Psoas muscle (tissue), 8 donors: Measurements from ENCODE around the gene WWC1. TPM values are rescaled to one million over a fixed set of nuclear protein-coding genes. Genes with fewer than 3 reads are reported as not detected.
"Not testable (repeated sequence)": the region's sequence is repeated elsewhere in the genome, so short reads cannot be mapped to it uniquely, and the experiment has no call there.

ENCODE experiments used
- ATAC-seq, 4 donors: fragments of 200-7000 bp; cut with Tn5 transposase; one replicate each; pipeline ENCODE4 v1.9.1; 2020; ENCODE audit warnings: moderate library complexity in 3 of 4, mild to moderate bottlenecking in 2 of 4
- DNase-seq, 2 donors: peaks; one replicate each; pipeline ENCODE4 v3.0.0-alpha.2; 2020
- H3K27ac ChIP-seq: fragments of 200-600 bp; one replicate; pipeline ENCODE4 v1.8.0; 2022
- H3K27me3 ChIP-seq, 3 donors: fragments of 200-600 bp in 1 of 3; one replicate each; pipeline versions ENCODE4 v1.6.1 to v1.8.0; 2013 to 2022; ENCODE audit warnings: low read length in 2 of 3, mild to moderate bottlenecking in 2 of 3, moderate library complexity in 1 of 3; ENCODE audit not compliant: insufficient read depth in 3 of 3
- H3K36me3 ChIP-seq, 2 donors: fragments of 200-600 bp in 1 of 2; one replicate each; pipeline versions ENCODE4 v1.6.1 to v1.8.0; 2013 to 2022; ENCODE audit warnings: low read depth in 1 of 2, mild to moderate bottlenecking in 1 of 2, moderate library complexity in 1 of 2; ENCODE audit not compliant: insufficient read depth in 1 of 2
- H3K4me1 ChIP-seq: fragments of 200-600 bp; one replicate; pipeline ENCODE4 v1.8.0; 2022
- H3K4me3 ChIP-seq: fragments of 200-600 bp; one replicate; pipeline ENCODE4 v1.8.0; 2022; ENCODE audit warnings: mild to moderate bottlenecking
- H3K9me3 ChIP-seq: fragments of 200-600 bp; one replicate; pipeline ENCODE4 v1.8.0; 2022
- CTCF ChIP-seq: fragments of 200-600 bp; IDR thresholded peaks from one replicate; pipeline ENCODE4 v1.8.0; 2022; ENCODE audit warnings: antibody characterized with exemption
- WGBS, 3 donors: extraction: QIAGEN DNeasy Blood & Tissue Kit; methylation state at CpG; one replicate each; pipeline versions ENCODE4 v1.1.6 to v1.1.7; 2013; 5-methylcytosine and 5-hydroxymethylcytosine counted together
- intact Hi-C, 2 donors: fragments of 100-400 bp; cut with DNase I; formaldehyde crosslinking; loops; one replicate each; pipeline versions ENCODE4 v1.11.0 to v1.14.2; 2022
- polyA plus RNA-seq, 3 donors: library from polyadenylated mRNA; stranded (reverse); fragments of 200-250 nt; gene quantifications; one replicate each; pipeline ENCODE4 v1.2.3, GENCODE V29; 2013
- total RNA-seq, 4 donors: library from RNA; stranded (reverse); fragmentation: NEBNext Ultra II Directional in 2 of 4; extraction: Animal tissue kit (Norgen Biotek cat#: 25700) in 2 of 4; gene quantifications; one replicate each; pipeline versions ENCODE4 v1.2.1 to v1.2.4, GENCODE V29; 2021 to 2023
- donor health status: healthy with polysubstance abuse.
- donor health status: DM: no; HTN: no; CAD: no; lungs with moderate emphysema.
- donor health status: Bipolar disorder and iron deficiency.
- donor health status: healthy.
- donor health status: DM: yes; HTN: yes; CAD: no.
- donor health status: DM: no; HTN: no; CAD: no.
- donor health status: DM: no; HTN: no; CAD: no.
- donor health status: DM: yes; HTN: yes; CAD: no.

The WWC1 gene
- total and polyA plus RNA-seq, 7 donors: 0.03 to 0.25 (median 0.08) TPM; not detected in 3

- DNase-seq: no peak
- intact Hi-C loops: no loop called here
- Histone ChIP-seq H3K9me3 (no peaks in the 10 kb centered on the region), H3K27me3 (no peaks in the 10 kb centered on the region), H3K4me3 (no peak overlapping the region), H3K36me3 (no peaks in the 10 kb centered on the region), H3K27ac (no peak overlapping the region), H3K4me1 (no peaks in the 10 kb centered on the region)
- 74 to 90% (median 84%) methylated on average over 10 of the region's 10 CpGs for WGBS, 3 donors
- ATAC-seq: no peak
- TF ChIP-seq CTCF: no peak
Measured at GRCh38 chr5:168428552-168428951, 137.1 kb downstream of the WWC1 start.

- Histone ChIP-seq H3K4me1 (no peaks in the 10 kb centered on the region), H3K27ac (no peak overlapping the region), H3K9me3 (no peaks in the 10 kb centered on the region), H3K27me3 (no peaks in the 10 kb centered on the region), H3K4me3 (no peak overlapping the region), H3K36me3 (no peaks in the 10 kb centered on the region)
- TF ChIP-seq CTCF: no peak
- 81 to 85% (median 83%) methylated on average over 4 of the region's 4 CpGs for WGBS, 3 donors
- ATAC-seq: no peak
- DNase-seq: no peak
- intact Hi-C loops: no loop called here
Measured at GRCh38 chr5:168430296-168430695, 138.9 kb downstream of the WWC1 start.

GRCh38 chr5:168432903-168433302 is 141.5 kb downstream of the WWC1 start:
- no peak for TF ChIP-seq CTCF
- WGBS, 3 donors: 84 to 90% (median 89%) methylated on average over 4 of the region's 4 CpGs
- Histone ChIP-seq H3K4me1 (no peaks in the 10 kb centered on the region), H3K4me3 (no peak overlapping the region), H3K27ac (no peak overlapping the region), H3K9me3 (no peaks in the 10 kb centered on the region), H3K27me3 (no peaks in the 10 kb centered on the region), H3K36me3 (no peaks in the 10 kb centered on the region)
- DNase-seq (no peak), ATAC-seq (no peak)
- intact Hi-C loops: no loop called here

- intact Hi-C loops: no loop called here
- no peak for DNase-seq
- ATAC-seq: no peak
- no peaks in the 10 kb centered on the region for H3K36me3 ChIP-seq
- WGBS, 3 donors: 56 to 59% (median 59%) methylated on average over 9 of the region's 9 CpGs
- no peaks in the 10 kb centered on the region for H3K9me3 ChIP-seq
- TF ChIP-seq CTCF: no peak
- H3K27me3 ChIP-seq: no peaks in the 10 kb centered on the region
- H3K4me3 ChIP-seq: no peak overlapping the region
- no peak overlapping the region for H3K27ac ChIP-seq
- H3K4me1 ChIP-seq: no peaks in the 10 kb centered on the region
Measured at GRCh38 chr5:168434001-168434400, 142.6 kb downstream of the WWC1 start.

- Histone ChIP-seq H3K9me3 (no peaks in the 10 kb centered on the region), H3K36me3 (no peaks in the 10 kb centered on the region), H3K4me1 (no peaks in the 10 kb centered on the region), H3K4me3 (no peak overlapping the region), H3K27me3 (no peaks in the 10 kb centered on the region), H3K27ac (no peak overlapping the region)
- no peak for TF ChIP-seq CTCF
- intact Hi-C loops: no loop called here
- ATAC-seq (no peak), DNase-seq (no peak)
- 68 to 72% (median 68%) methylated on average over 8 of the region's 8 CpGs for WGBS, 3 donors
Measured at GRCh38 chr5:168434746-168435321, 143.4 kb downstream of the WWC1 start.

GRCh38 chr5:168435340-168435739 is 143.9 kb downstream of the WWC1 start:
- H3K4me1 ChIP-seq, ATAC-seq, DNase-seq, H3K27me3 ChIP-seq, intact Hi-C loops, H3K36me3 ChIP-seq, H3K9me3 ChIP-seq, H3K27ac ChIP-seq, H3K4me3 ChIP-seq: not testable (repeated sequence)
- WGBS, 3 donors: 88 to 94% (median 90%) methylated on average over 4 of the region's 4 CpGs
